ENCODE data around the gene SGMS1. TPM values are rescaled to one million over a fixed set of nuclear protein-coding genes. Genes with fewer than 3 reads are reported as not detected.

SGMS1 gene
- total RNA-seq, 1 experiment from 2014 or later, result 20.4 TPM

DNA sequence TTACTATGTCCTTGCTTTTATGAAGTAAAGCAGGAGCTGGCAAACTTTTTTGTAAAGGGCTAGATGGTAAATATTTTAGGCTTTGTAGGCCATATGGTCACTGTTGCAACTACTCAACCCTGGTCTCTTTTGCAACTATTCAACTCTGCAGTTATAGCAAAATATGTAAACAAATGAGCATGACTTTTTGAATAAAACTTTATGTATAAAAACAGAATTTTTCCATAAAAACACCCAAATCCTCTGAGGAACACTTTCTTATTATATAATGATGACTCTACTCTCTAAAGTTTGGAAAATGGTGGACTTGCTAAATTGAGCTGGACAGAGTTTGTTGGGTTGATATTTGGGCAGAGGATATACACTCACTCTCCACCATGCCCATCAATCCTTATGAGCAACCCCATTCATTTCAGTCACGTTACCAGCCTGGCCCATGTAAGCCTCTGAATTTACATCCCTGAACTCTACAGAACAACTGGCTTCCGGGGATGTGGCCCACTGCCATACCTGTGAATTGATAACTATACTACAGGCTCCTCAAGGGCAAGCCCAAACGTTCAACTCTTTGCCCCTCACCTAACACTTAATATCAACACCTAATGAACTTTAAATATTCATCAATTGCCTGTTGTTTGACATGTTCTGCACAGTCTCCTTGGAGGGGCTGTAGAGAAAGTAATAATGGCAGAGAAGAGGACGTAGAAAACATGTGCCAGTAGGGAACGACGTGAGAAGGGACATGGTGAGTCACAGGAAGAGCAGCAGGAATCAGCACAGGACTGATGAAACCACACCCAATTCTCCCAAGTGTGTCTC lies 37.6 kb downstream of the SGMS1 start:
- Histone ChIP-seq H3K4me1 (ENCODE audit: insufficient read depth, low read length) (peaks cover 1% of the 10 kb centered on the region), H3K23me2 (ENCODE audit: insufficient read length, low read depth, low read length, poor library complexity, severe bottlenecking) (no peaks in the 10 kb centered on the region), H3K79me1 (ENCODE audit: insufficient read depth, low read depth, low read length, poor library complexity, severe bottlenecking) (no peaks in the 10 kb centered on the region), H4K91ac (ENCODE audit: insufficient read length, low read depth, low read length) (no peak overlapping the region), H3K27ac (ENCODE audit: insufficient read length, low read depth, low read length) (no peak overlapping the region), H3K9ac (ENCODE audit: extremely low read depth, insufficient read length, low read length) (no peak overlapping the region), H4K5ac (ENCODE audit: insufficient read length, low read depth, low read length) (no peak overlapping the region), H2AFZ (ENCODE audit: low read length) (no peak overlapping the region), H3K4ac (ENCODE audit: low read depth, low read length) (no peak overlapping the region), H2BK5ac (ENCODE audit: insufficient read length, low read length) (no peak overlapping the region), H3K14ac (ENCODE audit: insufficient read depth, low read length) (no peak overlapping the region), H3K23ac (ENCODE audit: insufficient read length, low read depth, low read length) (no peak overlapping the region), H3K4me2 (ENCODE audit: insufficient read depth, insufficient read length, low read length) (no peak overlapping the region), H3T11ph (ENCODE audit: low read length) (no peak overlapping the region), H3K9me3 (ENCODE audit: control insufficient read depth, low read depth, low read length) (no peaks in the 10 kb centered on the region), H4K20me1 (ENCODE audit: control insufficient read depth, insufficient read depth, insufficient read length) (no peaks in the 10 kb centered on the region), H3K79me2 (ENCODE audit: insufficient read depth, low read length) (peaks cover 5% of the 10 kb centered on the region; the same call in 1 of the 2 replicates), H3K18ac (ENCODE audit: insufficient read length, low read depth, low read length) (no peak overlapping the region), H2BK15ac (ENCODE audit: low read depth, low read length) (no peak overlapping the region), H2AK5ac (ENCODE audit: insufficient read length, low read length) (no peak overlapping the region), H4K8ac (replicated peaks; ENCODE audit: insufficient read length, low read depth, low read length) (no peak overlapping the region), H3K27me3 (ENCODE audit: insufficient read depth, low read length) (no peaks in the 10 kb centered on the region), H2BK120ac (ENCODE audit: low read depth, low read length, poor library complexity, severe bottlenecking) (no peak overlapping the region), H2BK12ac (ENCODE audit: insufficient read length, low read depth, low read length) (no peak overlapping the region), H3K56ac (ENCODE audit: insufficient read length, low read depth, low read length) (no peak overlapping the region), H2BK20ac (ENCODE audit: low read depth, low read length, poor library complexity, severe bottlenecking) (no peak overlapping the region)
- Mint-ChIP-seq H3K9me3 (no peaks in the 10 kb centered on the region; a peak in 2 of 5 replicates), H3K27me3 (ENCODE audit: low read depth) (no peaks in the 10 kb centered on the region), H3K27ac (no peak overlapping the region), H3K4me3 (no peak overlapping the region), H3K4me1 (peaks cover 16 to 17% of the 10 kb centered on the region in 2 experiments), H3K36me3 (ENCODE audit: insufficient read depth in 1 of 3, low read depth in 3 of 3) (peaks cover 24 to 51% (median 27%) of the 10 kb centered on the region in 3 experiments)
- no peak for DNase-seq
- TF ChIP-seq, protein P1, sequence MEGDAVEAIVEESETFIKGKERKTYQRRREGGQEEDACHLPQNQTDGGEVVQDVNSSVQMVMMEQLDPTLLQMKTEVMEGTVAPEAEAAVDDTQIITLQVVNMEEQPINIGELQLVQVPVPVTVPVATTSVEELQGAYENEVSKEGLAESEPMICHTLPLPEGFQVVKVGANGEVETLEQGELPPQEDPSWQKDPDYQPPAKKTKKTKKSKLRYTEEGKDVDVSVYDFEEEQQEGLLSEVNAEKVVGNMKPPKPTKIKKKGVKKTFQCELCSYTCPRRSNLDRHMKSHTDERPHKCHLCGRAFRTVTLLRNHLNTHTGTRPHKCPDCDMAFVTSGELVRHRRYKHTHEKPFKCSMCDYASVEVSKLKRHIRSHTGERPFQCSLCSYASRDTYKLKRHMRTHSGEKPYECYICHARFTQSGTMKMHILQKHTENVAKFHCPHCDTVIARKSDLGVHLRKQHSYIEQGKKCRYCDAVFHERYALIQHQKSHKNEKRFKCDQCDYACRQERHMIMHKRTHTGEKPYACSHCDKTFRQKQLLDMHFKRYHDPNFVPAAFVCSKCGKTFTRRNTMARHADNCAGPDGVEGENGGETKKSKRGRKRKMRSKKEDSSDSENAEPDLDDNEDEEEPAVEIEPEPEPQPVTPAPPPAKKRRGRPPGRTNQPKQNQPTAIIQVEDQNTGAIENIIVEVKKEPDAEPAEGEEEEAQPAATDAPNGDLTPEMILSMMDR (conservative IDR thresholded peaks at IDR 0.05), result no peak
- WGBS (ENCODE audit: extremely low coverage, insufficient read length, low lambda C conversion rate), result no CpG with 5 or more reads among the region's 6 CpGs
